K562 (cell line): ENCODE measurements around the gene TREX2. TPM values are rescaled to one million over a fixed set of nuclear protein-coding genes. Genes with fewer than 3 reads are reported as not detected.

Experiments
- ATAC-seq: fragments of 200-7000 bp; cut with Tn5 transposase; 3 replicates; pipeline ENCODE4 v1.9.1; 2020; ENCODE audit warnings: moderate library complexity
- BruUV-seq: library from RNA; stranded (reverse); fragments of 400-500 nt; replicated peaks from 2 replicates; lab custom pipeline; 2021; lab: Mats Ljungman, UMichigan
- CTCF ChIA-PET: fragments of 300-600 bp; formaldehyde crosslinking; extraction: SDS; loops from one replicate; lab custom pipeline; 2021; ENCODE audit warnings: low intra/inter-chr PET ratio; lab: Yijun Ruan, JAX
- POLR2A ChIA-PET: fragments of 300-600, 350-650 bp; sonication (Branson Sonifier 250); formaldehyde crosslinking; extraction: SDS; loops from one replicate; lab custom pipeline; 2021; ENCODE audit warnings: antibody characterized with exemption, inconsistent platforms; lab: Yijun Ruan, JAX
- DNase-seq, 4 experiments: peaks; one replicate each; pipeline versions ENCODE4 v3.0.0 to v3.0.0-alpha.2; 2011 to 2018; ENCODE audit warnings: low spot score in 3 of 4, mixed read lengths in 3 of 4; ENCODE audit errors: extremely low read depth in 1 of 4
- FAIRE-seq: peaks from 2 replicates; lab custom pipeline; 2011; peaks lifted over from hg19 to GRCh38; lab: Jason Lieb, UNC
- H2AFZ ChIP-seq: 2 replicates; pipeline ENCODE4 v1.6.0; 2011; ENCODE audit warnings: low read depth, low read length, control low read depth, inconsistent platforms
- H3K27ac ChIP-seq: fragments of 200-600 bp; 3 replicates; pipeline ENCODE4 v1.8.0; 2011; ENCODE audit warnings: low read depth, mild to moderate bottlenecking, control low read depth, inconsistent platforms, low read length, moderate library complexity, mixed read lengths; ENCODE audit errors: extremely low read depth
- H3K27me3 ChIP-seq, 2 experiments: fragments of 300-600 bp in 1 of 2; 2 replicates in 1 of 2; 3 replicates in 1 of 2; pipeline versions ENCODE4 v1.6.0 to v1.8.0; 2011; ENCODE audit warnings: inconsistent platforms in 2 of 2, low read length in 2 of 2, mild to moderate bottlenecking in 1 of 2, mixed read lengths in 1 of 2, moderate library complexity in 1 of 2; ENCODE audit not compliant: control insufficient read depth in 2 of 2, insufficient read depth in 2 of 2
- H3K36me3 ChIP-seq: fragments of 300-600 bp; 3 replicates; pipeline ENCODE4 v1.8.0; 2011; ENCODE audit warnings: mild to moderate bottlenecking, low read length, inconsistent platforms; ENCODE audit not compliant: control insufficient read depth, insufficient read depth
- H3K4me1 ChIP-seq, 2 experiments: fragments of 200-600 bp in 1 of 2; replicated peaks in 1 of 2; 2 replicates in 1 of 2; 3 replicates in 1 of 2; pipeline versions ENCODE4 v1.5.1 to v1.8.0; 2011; ENCODE audit warnings: inconsistent platforms in 2 of 2, low read length in 2 of 2, mild to moderate bottlenecking in 1 of 2, mixed read lengths in 1 of 2, moderate library complexity in 1 of 2; ENCODE audit not compliant: control insufficient read depth in 2 of 2, insufficient read depth in 2 of 2
- H3K4me2 ChIP-seq: 2 replicates; pipeline ENCODE4 v1.6.1; 2011; ENCODE audit warnings: low read length, control low read depth, inconsistent platforms, mixed read lengths; ENCODE audit not compliant: insufficient read depth
- H3K4me3 ChIP-seq: fragments of 200-600 bp; sonication (generic), shearing (Covaris generic); 2 replicates; pipeline ENCODE4 v1.5.1; 2016; ENCODE audit warnings: control low read depth, inconsistent platforms
- H3K79me2 ChIP-seq: fragments of 200-600 bp; 3 replicates; pipeline ENCODE4 v1.8.0; 2011; ENCODE audit warnings: low read length, inconsistent platforms; ENCODE audit not compliant: control insufficient read depth, insufficient read depth
- H3K9ac ChIP-seq, 2 experiments: 2 replicates each; pipeline versions ENCODE4 v1.6.0 to v1.6.1; 2011; ENCODE audit warnings: low read depth in 2 of 2, low read length in 2 of 2, control low read depth in 1 of 2, inconsistent platforms in 1 of 2, mild to moderate bottlenecking in 1 of 2, mixed read lengths in 1 of 2; ENCODE audit not compliant: insufficient read depth in 1 of 2
- H3K9me1 ChIP-seq: one replicate; pipeline ENCODE4 v1.6.0; 2011; ENCODE audit warnings: inconsistent platforms, mild to moderate bottlenecking, low read length, moderate library complexity; ENCODE audit not compliant: control insufficient read depth, insufficient read depth
- H3K9me3 ChIP-seq: replicated peaks from 2 replicates; pipeline ENCODE4 v1.5.1; 2011; ENCODE audit warnings: low read depth, low read length, inconsistent platforms; ENCODE audit not compliant: control insufficient read depth, insufficient read depth
- H4K20me1 ChIP-seq: replicated peaks from 2 replicates; pipeline ENCODE4 v1.6.1; 2011; ENCODE audit warnings: low read length, inconsistent platforms, mixed read lengths; ENCODE audit not compliant: control insufficient read depth, insufficient read depth
- KDM5B ChIP-seq: fragments of 200-600 bp; sonication (generic); IDR thresholded peaks from 2 replicates; pipeline ENCODE4 v1.6.1; 2012; ENCODE audit warnings: low read depth, mild to moderate bottlenecking, moderate library complexity, low read length, control low read depth, inconsistent platforms; ENCODE audit not compliant: insufficient replicate concordance
- RUNX1 ChIP-seq: sonication (generic); IDR thresholded peaks from 2 replicates; pipeline ENCODE4 v1.6.1; 2016; ENCODE audit warnings: antibody characterized with exemption, low read depth
- ZBTB33 ChIP-seq: sonication (generic); formaldehyde crosslinking; IDR thresholded peaks from 2 replicates; pipeline ENCODE4 v1.8.1; 2023; ENCODE audit warnings: mild to moderate bottlenecking, missing genetic modification reagents
- ZBTB43 ChIP-seq: sonication (generic); formaldehyde crosslinking; IDR thresholded peaks from 2 replicates; pipeline ENCODE4 v1.8.0; 2023; ENCODE audit warnings: mild to moderate bottlenecking, missing genetic modification reagents
- WGBS: fragments of 100-300 bp; shearing (Covaris generic); methylation state at CpG from one replicate; pipeline ENCODE4 v1.1.6; 2016; ENCODE audit warnings: low coverage, mixed read lengths; ENCODE audit not compliant: insufficient coverage; ENCODE audit errors: missing lambda C conversion rate; 5-methylcytosine and 5-hydroxymethylcytosine counted together
- in situ Hi-C: fragments of 300-500 bp; cut with MboI; formaldehyde crosslinking; loops from 4 replicates; pipeline ENCODE4 v1.15.0; 2018; ENCODE audit warnings: inconsistent platforms, mixed read lengths
- intact Hi-C: fragments of 100-400 bp; cut with micrococcal nuclease; formaldehyde crosslinking; loops from 2 replicates; pipeline ENCODE4 v1.14.2; 2022
- polyA plus RNA-seq, 8 experiments: library from polyadenylated mRNA; depleted of rRNA in 4 of 8; stranded (reverse) in 5 of 8; unstranded in 3 of 8; fragments of >200 nt; fragmentation: Nextera tagmentation in 2 of 8; fragmentation: Illumina TruSeq in 1 of 8; extraction: Ambion mirVana in 2 of 8; extraction: Trizol in 1 of 8; gene quantifications; 2 replicates each; pipeline versions ENCODE4 v1.2.1 to v1.2.3, GENCODE V29; 2011 to 2014; ENCODE audit warnings: inconsistent platforms in 1 of 8, missing spikeins in 1 of 8
- total RNA-seq, 7 experiments: library from RNA; depleted of rRNA in 6 of 7; stranded (reverse); fragments of >200 nt in 6 of 7; fragmentation: Illumina TruSeq in 2 of 7; extraction: Trizol in 2 of 7; gene quantifications; 2 replicates each; pipeline versions ENCODE4 v1.2.1 to v1.2.3, GENCODE V29; 2011 to 2021; ENCODE audit warnings: low replicate concordance in 1 of 7

The TREX2 gene
- total and polyA plus RNA-seq, 9 of the 15 experiments (the other 6 are each of a cell fraction or from before 2014, with no cell fraction given), result 0.07 to 1.5 (median 0.33) TPM; not detected in 2

DNA sequence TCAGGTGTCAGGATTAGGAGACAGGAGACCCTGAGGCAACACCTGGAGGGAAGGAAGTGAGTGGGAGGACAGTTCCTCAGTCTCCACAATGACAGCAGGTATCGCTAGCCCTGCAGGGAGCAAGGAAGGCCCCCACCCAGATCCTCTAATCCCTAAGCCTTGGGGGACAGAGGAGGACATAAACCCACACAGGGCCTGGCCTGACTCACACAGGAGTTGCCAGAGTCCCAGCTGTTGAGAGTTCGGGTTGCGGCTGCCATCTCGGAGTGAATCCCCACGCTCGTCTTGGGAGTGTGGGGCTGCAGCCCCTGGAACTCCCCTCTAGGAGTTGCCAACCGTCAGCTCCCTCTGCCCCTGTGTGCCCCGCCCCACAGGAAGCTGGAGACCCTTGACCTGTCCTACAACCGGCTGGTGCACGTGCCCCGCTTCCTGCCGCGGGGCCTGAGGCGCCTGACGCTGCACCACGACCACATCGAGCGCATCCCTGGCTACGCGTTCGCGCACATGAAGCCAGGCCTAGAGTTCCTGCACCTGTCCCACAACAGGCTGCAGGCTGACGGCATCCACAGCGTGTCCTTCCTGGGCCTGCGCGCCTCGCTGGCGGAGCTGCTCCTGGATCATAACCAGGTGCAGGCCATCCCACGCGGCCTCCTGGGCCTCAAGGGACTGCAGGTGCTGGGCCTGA lies 39.7 kb upstream of the TREX2 start:
- H2AFZ ChIP-seq, result no peak overlapping the region
- H3K79me2 ChIP-seq, result no peaks in the 10 kb centered on the region
- ATAC-seq, result no peak
- H3K36me3 ChIP-seq, result no peaks in the 10 kb centered on the region
- DNase-seq, result no peak
- H3K9me3 ChIP-seq, result no peaks in the 10 kb centered on the region
- H3K9me1 ChIP-seq, result no peaks in the 10 kb centered on the region
- intact Hi-C loops (no loop called here), in situ Hi-C loops (no loop called here)
- H3K4me2 ChIP-seq, result no peak overlapping the region
- H3K27me3 ChIP-seq, result peaks cover 0 to 16% of the 10 kb centered on the region in 2 experiments; a peak in 2 of 5 replicates
- no peak overlapping the region for H3K9ac ChIP-seq
- no TSS peak for BruUV-seq
- H3K27ac ChIP-seq, result no peak overlapping the region
- TF ChIP-seq KDM5B, result no peak
- TF ChIP-seq RUNX1, result no peak
- TF ChIP-seq ZBTB33, result peak; percentile 36; the same call in 1 of the 2 replicates
- TF ChIP-seq ZBTB43 (CRISPR knock-in tag), result no peak
- H3K4me1 ChIP-seq, result peaks cover 0 to 47% of the 10 kb centered on the region in 2 experiments; a peak in 2 of 5 replicates
- ChIA-PET POLR2A (interaction anchor here (0.7 kb wide), 1 partner anchor 45 kb away, joined by 4 read pairs; no protein-coding TSS in a partner anchor), CTCF (no interaction called here)
- H4K20me1 ChIP-seq, result no peaks in the 10 kb centered on the region
- no peak for FAIRE-seq
- 32% methylated on average over 15 of the region's 30 CpGs for WGBS
- no peak overlapping the region for H3K4me3 ChIP-seq
